LNCAP (cell line): ENCODE results near the gene STX1A.

ENCODE experiments used
- TF ChIP-seq, protein P1 (sequence below): fragments of 450-650 bp; IDR thresholded peaks from 2 replicates; pipeline ENCODE4 v1.5.1; 2017; ENCODE audit warnings: mild to moderate bottlenecking

Gene STX1A

DNA sequence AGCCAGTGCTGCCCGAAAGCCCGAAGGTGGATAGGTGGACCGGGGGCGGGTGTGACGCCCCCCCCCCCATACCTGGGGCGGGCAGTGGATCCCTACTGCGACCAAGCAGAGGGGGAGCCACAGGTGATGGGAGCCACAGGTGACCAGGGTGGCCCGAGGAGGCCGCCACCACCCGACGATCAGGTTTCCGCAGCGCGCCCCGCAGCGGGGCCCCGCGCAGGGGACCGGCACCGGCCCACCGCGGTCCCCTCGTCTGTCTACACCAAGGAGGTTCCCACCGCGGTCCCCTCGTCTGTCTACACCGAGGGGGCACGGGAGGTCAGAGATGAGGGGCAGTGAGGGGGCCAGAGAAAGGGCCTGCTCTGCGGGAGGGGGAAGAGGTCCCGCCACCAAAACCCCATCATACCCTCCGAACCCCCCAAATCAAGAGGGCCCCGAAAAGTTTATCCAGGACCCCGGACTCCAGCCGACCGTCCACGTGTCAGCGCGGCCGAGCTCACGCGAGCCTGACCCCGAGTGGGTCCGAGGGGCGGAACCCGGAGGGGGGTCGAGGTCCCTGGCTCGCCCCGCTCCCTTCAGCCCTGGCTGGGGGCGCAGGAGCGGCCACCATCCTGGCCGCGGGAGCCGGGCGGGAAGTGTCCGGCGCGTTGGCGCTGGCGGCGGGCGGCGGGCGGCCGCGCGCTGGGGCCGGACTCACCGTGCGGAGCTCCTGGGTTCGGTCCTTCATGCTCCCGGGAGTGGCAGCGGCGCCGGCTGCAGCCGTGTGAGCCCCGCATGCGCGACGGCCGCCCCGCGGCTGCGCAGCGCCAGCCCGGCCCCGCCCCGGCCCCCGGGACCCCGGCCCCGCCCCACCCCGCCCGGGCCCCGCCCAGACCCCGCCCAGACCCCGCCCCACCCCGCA lies at the start of gene STX1A:
Gene STX1A (minus strand): TSS at position 765 of the 901 bp plus-strand sequence. CDS start 38 bp downstream, at position 727.
- TF ChIP-seq, protein P1, sequence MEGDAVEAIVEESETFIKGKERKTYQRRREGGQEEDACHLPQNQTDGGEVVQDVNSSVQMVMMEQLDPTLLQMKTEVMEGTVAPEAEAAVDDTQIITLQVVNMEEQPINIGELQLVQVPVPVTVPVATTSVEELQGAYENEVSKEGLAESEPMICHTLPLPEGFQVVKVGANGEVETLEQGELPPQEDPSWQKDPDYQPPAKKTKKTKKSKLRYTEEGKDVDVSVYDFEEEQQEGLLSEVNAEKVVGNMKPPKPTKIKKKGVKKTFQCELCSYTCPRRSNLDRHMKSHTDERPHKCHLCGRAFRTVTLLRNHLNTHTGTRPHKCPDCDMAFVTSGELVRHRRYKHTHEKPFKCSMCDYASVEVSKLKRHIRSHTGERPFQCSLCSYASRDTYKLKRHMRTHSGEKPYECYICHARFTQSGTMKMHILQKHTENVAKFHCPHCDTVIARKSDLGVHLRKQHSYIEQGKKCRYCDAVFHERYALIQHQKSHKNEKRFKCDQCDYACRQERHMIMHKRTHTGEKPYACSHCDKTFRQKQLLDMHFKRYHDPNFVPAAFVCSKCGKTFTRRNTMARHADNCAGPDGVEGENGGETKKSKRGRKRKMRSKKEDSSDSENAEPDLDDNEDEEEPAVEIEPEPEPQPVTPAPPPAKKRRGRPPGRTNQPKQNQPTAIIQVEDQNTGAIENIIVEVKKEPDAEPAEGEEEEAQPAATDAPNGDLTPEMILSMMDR: no peak; the same call in 1 of the 2 replicates

DNA sequence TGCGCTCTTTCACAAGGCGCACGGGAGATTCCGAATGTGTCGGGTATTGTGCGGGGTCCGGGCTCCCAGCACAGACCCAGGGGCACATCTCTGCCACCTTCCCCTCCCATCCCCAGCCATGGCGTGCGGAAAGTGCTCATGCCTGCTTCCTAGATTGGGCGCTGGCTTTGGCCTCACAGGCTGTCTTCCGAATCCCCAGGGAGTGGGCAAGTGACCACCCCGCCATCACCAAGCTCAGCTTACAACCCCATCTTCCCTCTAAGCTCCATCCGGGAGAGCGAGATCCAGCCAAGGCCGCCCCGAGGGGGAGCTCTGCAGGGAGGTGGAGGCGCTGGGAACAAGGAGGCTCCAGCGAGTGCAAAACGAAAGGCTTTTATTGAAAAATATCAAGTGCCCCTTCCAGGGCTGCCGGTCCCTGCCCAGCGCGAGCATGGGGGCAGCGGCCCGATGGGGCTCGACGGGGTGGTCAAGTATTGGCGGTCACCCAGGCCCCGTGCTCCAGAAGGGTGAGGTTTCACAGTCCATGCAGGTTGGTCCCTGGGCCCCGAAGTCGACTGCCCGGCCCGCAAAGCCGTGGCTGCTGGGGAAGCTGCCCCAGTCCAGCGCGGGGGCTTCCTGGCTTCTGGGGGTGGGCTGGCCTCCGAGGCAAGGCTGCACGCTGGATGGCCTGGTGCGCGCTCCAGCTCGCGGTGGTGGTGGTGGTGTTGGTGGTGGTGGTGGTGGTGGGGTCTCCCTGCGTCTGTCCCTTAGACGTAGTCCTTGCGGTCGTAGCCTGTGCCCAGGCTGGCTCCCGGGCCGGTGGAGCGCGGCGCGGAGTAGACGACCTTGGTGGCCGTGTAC lies 49.4 kb upstream of the STX1A start:
- TF ChIP-seq, protein P1: no peak

DNA sequence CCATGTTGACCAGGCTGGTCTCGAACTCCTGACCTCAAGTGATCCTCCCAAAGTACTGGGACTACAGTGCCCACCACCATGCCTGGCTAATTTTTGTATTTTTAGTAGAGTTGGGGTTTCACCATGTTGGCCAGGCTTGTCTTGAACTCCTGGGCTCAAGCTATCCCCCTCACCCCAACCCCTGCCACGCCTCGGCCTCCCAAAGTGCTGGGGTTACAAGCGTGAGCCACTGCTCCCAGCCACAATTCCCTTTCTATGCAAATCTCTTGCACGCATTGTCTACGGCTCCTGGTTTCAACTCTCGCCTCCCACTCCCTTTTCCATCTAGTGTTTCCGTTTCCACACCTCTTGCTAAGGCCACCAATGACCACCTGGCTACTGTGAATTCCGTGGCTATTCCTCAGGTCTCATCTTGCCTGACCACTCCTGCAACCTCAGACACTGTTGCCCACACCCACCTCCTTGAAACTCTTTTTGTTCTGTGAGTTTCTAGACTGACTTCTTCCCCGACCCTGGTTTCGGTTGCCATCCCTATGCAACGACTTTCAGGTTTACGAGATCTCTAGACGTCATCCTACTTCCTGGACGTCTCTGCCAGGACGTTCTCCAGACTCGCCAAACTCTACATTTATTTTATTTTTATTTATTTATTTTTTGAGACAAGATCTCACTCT lies 47.2 kb upstream of the STX1A start:
- TF ChIP-seq, protein P1: no peak

DNA sequence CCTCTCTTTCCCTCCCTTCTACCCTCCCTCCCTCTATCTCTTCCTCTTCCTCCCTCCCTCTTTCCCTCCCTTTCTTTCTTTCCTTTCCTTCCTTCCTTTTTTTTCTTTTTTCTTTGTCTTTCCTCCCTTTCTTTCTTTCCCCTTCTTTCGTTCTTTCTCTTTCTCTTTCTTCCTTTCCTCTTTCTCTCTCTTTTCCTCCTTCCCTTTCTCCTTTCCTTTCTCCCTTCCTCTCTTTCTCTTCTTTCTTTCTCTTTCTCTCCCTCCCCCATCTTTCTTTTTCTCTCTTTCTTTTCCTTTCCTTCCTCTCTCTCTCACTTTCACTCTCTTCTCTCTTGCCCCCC lies 43.2 kb upstream of the STX1A start:
- TF ChIP-seq, protein P1: no peak

DNA sequence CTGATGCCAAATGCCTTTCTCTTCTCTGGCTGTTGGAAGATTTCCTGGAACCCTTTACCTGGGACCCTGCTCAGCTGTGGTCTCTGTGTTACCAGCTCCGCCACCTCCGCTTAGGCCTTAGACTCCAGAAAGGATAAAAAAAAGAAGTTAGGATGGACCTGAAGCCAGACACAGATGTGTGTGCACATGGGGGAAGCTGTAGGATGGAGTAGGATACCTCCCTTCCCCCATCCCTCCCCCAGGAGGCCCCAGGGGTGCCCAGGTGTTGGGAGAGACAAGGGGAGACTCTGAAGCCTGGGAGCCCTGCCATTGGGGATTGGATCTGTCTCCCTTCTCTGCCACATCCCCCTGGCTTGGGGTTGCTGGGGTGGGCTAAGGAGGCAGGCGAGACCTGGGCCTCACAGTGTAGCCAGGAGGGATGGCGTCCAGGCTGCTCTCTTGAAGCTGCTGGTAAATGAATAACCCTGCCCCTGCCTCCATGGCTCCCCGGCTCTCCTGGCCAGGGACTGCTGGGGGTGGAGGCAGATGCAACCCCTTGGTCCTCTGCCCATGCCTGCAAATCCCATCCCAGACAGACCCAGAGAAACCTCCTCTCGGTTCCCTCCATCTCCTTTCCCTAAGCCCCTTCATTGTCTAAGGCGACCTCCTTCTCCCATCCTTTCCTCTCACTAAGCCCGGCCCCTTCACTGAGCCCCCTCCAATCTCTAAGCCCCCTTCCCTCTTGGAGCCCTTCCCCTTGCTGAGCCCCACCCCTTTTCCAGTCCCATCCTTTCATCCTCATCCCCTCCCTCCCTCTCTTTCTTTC lies 42.6 kb upstream of the STX1A start:
- TF ChIP-seq, protein P1: no peak

DNA sequence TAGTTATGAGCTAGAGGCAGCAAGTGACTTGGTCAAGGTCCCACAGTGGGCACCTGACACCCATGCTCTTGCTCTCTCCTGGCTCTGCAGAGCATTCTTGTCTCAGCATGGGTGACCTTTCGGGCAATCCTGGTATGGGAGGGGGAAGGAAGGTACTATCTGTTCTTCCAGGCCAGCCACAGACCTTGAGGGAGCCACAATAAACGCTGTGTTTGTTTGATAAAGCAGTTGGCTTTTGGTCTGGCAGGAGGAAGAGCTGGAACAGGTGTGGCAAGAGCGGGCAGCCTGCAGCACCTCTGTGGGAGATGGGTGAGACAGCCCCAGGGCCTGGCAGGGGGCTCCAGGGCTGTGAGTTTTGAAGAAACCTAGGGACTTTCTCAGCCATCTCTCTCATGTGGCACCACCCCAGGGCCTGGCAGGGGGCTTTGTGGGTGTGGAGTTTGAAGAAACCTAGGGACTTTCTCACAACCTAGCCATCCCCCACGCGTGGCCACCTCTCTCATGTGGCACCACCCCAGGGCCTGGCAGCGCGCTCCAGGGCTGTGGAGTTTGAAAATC lies 39.2 kb upstream of the STX1A start:
- TF ChIP-seq, protein P1: no peak
